GM21390 (cell line): Measurements from ENCODE around the gene ATP6V0C.
"Not testable (repeated sequence)": the region's sequence is repeated elsewhere in the genome, so short reads cannot be mapped to it uniquely, and the experiment has no call there.

Experiments
- ATAC-seq: cut with Tn5 transposase; IDR thresholded peaks from one replicate; pipeline ENCODE4 v1.9.1; 2021; ENCODE audit not compliant: unreplicated experiment

Gene ATP6V0C

GRCh38 chr16:2540912-2541311 lies 27.2 kb downstream of the ATP6V0C start:
- not testable (repeated sequence) for ATAC-seq

DNA sequence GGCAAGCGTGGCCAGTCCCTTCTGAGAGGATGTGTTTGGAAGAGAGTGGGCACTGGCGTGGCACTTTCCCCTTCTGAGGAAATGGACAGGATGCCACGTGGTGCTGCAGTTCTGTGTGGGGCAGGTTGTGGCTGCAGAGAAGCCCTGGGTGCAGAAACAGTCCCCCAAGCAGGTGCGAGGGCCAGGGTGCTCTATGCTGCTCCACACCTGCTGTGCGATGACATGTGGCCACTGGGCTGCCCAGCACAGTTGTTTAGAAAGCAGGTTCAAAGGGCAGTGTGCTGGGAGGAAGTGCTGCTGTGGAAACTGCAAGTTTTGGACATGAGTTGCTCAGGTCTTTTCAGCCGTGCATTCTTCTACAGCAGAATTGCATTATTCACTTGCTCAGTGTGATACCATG lies 27.7 kb downstream of the ATP6V0C start:
- ATAC-seq: not testable (repeated sequence)

GRCh38 chr16:2543771-2544170 lies 30.0 kb downstream of the ATP6V0C start:
- not testable (repeated sequence) for ATAC-seq

GRCh38 chr16:2550283-2550878 lies 36.6 kb downstream of the ATP6V0C start:
- ATAC-seq: not testable (repeated sequence)

DNA sequence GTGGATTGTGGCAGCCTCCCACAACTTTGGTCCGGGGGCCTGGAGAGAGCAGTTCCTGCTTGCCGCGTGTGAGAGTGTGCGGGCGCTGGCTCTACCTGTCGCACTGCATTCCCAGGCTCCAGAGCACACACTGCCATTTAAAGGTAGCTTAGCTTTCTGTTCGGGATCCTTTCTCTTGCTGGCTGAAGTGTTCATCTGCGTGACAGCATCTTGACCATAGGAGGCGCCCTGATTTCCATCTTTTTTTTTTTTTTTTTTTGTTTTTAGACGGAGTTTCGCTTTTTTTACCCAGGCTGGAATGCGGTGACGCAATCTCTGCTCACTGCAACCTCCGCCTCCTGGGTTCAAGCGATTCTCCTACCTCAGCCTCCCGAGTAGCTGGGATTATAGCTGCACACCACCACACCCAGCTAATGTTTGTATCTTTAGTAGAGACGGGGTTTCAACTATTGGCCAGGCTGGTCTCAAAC lies 37.7 kb downstream of the ATP6V0C start:
- not testable (repeated sequence) for ATAC-seq

DNA sequence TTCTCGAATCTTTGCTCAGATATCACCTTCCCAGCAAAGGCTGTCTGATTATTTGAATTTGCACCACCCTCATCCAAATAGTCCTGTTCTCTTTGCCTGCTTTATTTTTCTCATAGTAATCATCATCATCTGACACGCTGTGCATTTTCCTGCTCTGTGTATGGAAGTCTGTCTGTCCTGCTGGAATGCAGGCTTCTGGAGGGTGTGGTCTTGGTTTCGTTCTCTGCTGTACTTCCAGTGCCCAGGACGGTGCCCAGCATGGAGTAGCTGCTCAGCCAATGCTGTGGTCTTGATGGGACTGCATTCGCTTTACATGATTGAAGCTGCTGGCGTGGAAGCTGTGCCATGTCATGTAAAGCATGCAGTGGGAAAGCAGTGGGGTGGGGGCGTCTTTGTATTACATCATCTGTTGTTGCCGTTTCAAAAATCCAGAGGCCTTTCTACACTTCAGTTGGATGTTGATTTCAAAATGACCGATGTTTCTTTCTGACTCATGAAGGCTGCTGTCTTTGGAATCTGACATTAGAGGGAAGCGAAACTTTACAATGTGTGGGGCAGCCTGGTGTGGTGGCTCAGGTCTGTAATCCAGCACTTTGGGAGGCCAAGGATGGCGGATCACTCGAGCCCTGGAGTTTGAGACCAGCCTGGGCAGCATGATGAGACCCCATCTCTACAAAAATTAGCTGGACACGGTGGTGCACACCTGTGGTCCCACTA lies 41.1 kb downstream of the ATP6V0C start:
- not testable (repeated sequence) for ATAC-seq

- ATAC-seq: not testable (repeated sequence)
Observed at GRCh38 chr16:2557150-2557549, 43.4 kb downstream of the ATP6V0C start.

DNA sequence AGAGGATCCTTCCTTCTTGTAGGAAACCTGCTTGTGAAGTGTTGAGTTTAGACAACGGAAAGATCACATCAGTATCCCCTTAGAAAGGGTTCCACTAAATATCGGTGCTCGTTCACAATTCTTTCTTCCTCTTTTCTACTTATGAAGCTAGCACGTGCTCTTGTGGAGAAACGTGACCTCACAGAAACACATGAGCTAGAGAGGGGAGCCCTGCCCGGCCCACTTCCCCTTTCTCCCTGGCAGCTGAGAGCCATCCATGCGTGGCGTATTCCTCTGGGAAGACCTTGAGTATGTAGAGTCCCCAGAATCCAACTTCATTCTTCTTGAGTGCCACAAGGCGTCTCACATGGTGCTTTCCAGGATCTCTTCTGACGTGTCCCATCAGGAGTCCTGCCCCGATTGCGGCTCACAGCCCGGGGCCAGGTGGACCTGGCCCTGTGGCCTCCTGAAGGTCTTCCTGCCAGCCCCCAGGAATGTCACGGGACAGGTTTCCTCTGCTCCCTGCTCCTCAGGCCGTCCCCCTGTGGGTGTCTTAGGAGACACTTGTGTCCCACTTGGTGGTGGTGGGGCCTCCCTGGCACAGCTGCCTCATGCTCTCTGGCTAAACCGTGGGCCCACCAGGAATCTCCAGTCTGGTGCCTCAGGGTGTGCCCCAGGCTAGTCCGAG lies 46.5 kb downstream of the ATP6V0C start:
- peak; percentile 62 for ATAC-seq

- ATAC-seq: peak; percentile 43
Observed at GRCh38 chr16:2560798-2561133, 47.0 kb downstream of the ATP6V0C start.

DNA sequence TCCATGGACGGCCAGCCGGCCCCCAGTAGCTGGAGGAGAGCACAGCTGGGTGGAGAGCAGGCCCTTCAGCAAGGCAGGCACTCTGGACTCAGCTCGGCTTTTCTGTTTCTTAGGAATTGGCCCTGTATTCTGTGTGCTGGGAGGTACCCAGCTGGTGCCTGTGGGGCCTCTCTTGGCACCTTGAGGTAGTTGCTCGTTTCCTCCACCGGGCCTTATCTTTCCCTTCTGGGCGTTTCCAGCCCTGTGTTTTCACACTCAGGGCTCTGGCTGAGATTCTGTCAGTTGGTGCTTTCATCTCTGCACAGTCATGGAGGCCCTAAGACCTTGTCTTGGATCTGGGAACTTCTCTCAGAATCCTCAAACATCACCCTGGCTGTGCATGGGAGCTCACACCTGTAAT lies 53.8 kb downstream of the ATP6V0C start:
- ATAC-seq: not testable (repeated sequence)

GRCh38 chr16:2568573-2568972 lies 54.8 kb downstream of the ATP6V0C start:
- not testable (repeated sequence) for ATAC-seq
